ENCODE data around the gene DNM2.
"Not testable (repeated sequence)": the region's sequence is repeated elsewhere in the genome, so short reads cannot be mapped to it uniquely, and the experiment has no call there.

The DNM2 gene

GRCh38 chr19:10819124-10820060 lies 101.5 kb downstream of the DNM2 start:
- no peak for DNase-seq

DNA sequence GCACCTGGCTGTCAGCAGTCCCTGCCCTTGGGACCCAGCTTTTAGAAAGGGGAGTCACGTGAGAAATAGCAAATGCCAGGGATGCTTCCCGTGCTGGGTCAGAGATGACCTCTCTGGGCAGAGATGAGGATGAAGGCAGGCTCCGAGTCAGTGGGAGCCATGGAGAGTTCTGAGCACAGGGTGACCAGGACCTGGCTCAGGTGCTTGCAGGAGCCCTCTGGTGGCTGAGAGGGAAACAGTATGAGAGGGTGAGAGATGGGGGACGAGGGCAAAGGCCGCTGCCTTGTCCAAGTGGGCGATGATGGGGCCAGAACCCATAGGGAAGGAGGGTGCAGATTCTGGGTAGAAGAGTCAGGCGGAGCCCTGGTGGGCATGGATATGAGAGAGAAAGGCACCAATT lies 102.3 kb downstream of the DNM2 start:
- DNase-seq, result no peak

- no peak for DNase-seq
These were observed 105.8 kb downstream of the DNM2 start for GRCh38 chr19:10823690-10824089.

DNA sequence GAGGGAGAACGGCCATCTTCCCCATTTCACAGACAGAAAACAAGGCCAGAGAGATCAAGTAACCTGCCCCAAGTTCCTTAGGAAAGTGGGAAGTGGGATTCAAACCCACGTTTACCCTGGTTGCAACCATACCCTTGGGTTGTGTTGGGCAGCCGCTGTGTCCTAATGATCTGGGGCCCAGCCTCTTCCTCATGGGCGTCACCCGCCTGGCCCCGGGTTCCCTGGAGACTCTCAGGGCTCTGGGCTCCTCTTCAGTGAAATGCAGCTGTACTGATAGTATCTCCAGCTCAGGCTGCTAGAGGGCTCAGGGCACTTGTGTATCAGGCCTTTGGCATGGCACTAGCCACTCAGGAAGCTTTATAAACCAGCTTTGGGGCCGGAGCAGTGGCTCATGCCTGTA lies 108.4 kb downstream of the DNM2 start:
- no peak for DNase-seq

GRCh38 chr19:10826846-10827245 lies 109.0 kb downstream of the DNM2 start:
- no peak for DNase-seq

DNA sequence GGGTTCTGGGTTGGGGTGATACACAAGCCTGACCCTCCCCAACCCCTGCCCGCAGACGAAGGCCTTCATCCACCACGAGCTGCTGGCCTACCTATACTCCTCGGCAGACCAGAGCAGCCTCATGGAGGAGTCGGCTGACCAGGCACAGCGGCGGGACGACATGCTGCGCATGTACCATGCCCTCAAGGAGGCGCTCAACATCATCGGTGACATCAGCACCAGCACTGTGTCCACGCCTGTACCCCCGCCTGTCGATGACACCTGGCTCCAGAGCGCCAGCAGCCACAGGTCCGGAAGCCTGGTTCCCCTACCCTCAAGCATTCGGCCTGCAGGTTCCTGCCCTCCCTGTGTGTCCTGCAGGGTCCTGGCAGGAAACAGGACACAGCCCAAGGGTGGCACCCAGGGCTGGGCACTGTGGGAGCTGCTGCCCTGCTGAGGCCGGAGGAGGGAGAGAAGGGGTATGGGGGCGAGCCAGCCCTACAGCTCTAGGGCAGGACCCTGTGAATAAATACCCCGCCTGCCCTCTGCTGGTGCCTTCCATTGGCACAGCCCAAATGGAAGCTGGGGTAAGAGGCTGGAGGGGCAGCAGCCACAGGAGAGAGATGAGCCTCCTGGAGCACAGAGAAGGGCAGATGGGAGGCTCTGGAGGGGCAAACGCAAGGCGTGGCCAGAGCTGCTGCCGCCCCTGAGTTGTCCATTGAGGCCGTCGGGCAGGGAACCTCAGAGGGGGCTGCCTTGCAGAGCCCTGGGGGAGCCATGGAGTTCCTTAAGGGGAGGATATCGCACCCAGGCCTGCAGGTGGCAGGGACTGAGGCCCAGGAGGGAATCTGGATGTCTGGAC lies 111.3 kb downstream of the DNM2 start:
- no peak for DNase-seq

GRCh38 chr19:10829967-10830366 lies 112.1 kb downstream of the DNM2 start:
- no peak for DNase-seq

- DNase-seq, result no peak
These were observed 112.5 kb downstream of the DNM2 start for GRCh38 chr19:10830370-10830769.

- no peak for DNase-seq
These were observed 113.3 kb downstream of the DNM2 start for GRCh38 chr19:10830931-10831779.

GRCh38 chr19:10831987-10832938 lies 114.4 kb downstream of the DNM2 start:
- DNase-seq, result no peak

- no peak for DNase-seq
These were observed 115.0 kb downstream of the DNM2 start for GRCh38 chr19:10832939-10833296.

GRCh38 chr19:10835089-10835753 lies 117.3 kb downstream of the DNM2 start:
- no peak for DNase-seq

DNA sequence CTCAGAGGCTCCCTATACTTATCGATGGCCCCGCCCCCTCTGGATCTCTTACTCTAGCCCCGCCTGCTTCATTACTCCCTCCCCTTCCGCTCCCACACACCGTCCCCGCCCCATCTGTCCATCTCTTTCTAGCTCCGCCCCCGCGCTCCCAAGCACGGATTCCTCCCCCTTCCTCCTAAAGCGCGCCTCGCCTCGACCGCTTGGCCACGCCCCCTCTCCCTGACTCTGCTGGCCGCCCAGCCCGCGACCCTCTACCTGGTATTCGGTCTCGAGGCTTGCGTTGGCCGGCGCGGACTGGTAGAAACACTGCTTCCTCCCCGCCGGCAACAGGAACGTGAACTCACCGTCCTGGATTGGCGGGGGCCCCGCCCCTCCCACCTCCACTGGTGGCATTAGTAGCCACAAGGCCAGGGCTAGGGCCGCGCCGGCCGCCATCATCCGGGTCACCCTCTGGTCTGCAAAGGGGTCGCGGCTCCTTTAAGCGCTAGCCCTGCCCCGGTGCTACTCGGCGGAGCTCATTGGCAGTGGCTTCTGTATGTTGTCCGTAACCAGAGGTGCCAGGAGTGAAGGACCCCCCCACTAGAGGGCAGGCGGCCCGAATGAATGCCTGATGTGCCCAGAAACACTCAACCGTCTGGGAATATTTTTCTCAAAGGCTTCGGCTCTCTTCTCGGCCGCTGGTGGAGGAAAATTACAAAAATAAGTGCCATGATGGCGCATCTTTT lies 118.0 kb downstream of the DNM2 start, which contains the start of gene TMED1:
TSS of gene TMED1 (minus strand) at position 459 of the 725 bp plus-strand sequence. CDS start at position 438, 21 bp downstream.
- DNase-seq, result peak; percentile 99

DNA sequence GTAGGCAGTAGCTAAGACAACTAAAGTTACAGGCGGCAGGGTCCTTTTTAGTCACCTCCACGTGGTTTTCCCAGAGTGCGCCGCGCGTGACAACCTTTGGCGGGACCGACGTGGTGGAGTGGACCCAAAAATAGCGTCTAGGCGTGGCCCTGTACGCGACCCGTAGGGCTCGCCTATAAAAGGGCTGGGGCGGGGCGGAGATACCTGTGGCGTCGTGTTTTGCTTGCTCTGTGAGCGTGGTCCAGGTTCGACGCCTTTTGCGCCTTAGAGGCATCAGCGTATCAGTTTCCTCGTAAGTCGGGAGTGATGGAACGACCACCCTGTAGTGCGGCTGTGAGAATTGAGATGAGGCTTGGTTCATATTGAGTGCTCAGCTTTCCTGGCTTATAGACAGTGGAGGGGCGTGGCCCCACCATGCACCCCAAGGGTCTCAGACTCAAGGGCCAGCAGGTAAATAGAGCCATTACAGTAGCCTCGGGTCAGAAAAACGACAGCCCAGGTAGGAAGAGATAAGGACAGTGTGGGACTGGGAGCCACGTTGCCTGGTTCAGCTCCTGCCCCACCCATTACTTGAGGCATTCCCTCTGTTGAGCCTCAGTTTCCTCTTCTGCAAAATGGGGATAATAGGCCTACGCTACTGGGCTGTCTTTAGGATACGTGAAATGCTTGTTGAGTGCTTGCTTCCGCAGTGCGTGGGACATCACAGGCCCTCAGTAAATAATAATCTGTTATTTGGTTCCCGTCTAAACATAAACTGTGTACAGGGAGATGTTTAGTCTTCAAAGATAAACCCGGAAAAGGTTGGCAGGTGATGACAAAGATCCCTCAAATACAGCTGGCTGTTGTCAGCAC lies 118.8 kb downstream of the DNM2 start:
- DNase-seq, result no peak

- DNase-seq, result not testable (repeated sequence)
These were observed 119.8 kb downstream of the DNM2 start for GRCh38 chr19:10837649-10838048.

- DNase-seq, result no peak
These were observed 120.5 kb downstream of the DNM2 start for GRCh38 chr19:10838377-10838776.

DNA sequence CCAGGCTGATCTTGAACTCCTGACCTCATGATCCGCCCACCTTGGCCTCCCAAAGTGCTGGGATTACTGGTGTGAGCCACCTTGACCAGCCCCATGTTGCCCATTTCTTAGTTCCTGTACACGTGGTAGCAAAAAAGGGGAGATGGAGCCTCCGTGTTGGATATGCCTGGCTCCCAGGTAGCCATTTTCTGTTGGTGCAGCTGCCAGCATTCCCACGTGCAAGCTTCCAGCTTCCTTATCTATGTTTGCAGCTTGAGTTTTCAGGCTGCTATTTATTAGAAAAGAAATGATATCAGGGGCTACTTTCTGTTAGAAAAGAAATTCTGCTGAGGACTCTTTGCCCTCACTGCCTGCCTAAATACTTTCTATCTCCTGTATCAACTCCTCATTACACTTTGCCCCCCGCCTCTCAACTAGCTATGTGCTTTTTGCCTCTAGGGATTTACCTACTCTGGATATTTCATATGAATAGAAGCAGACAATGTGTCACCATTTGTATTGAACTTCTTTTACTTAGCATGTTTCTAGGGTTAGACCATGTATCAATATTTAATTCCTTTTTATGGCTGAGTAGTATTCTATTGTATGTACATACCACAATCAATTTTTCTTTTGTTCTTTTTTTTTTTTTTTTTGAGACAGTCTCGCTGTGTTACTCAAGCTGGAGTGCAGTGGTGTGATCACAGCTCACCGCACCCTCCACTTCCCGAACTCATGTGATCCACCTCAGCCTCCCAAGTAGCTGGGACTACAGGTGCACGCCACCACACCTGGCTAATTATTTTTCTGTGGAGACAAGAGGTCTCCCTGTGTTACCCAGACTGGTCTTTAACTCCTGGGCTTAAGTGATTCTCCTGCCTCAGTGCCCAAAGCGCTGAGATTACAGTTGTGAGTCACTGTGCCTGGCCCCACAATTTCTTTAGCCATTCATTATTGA lies 121.5 kb downstream of the DNM2 start:
- no peak for DNase-seq

- no peak for DNase-seq
These were observed 124.9 kb downstream of the DNM2 start for GRCh38 chr19:10842788-10843187.

All from NCI-H1092 treated with DMSO at 0.1 percent for 48 hours (cell line).